NCI-H146 treated with DMSO at 0.1 percent for 48 hours (cell line): Measurements from ENCODE around the gene PSMD3.

Experiments
- DNase-seq: peaks from one replicate; lab custom pipeline; 2025; ENCODE audit not compliant: unreplicated experiment; lab: John Stamatoyannopoulos, UW

PSMD3 gene

GRCh38 chr17:40022497-40022896 lies 41.9 kb downstream of the PSMD3 start:
- DNase-seq = no peak

GRCh38 chr17:40022961-40023541 lies 42.4 kb downstream of the PSMD3 start:
- no peak for DNase-seq

- no peak for DNase-seq
Measured at GRCh38 chr17:40023590-40024292, 43.1 kb downstream of the PSMD3 start.

GRCh38 chr17:40024901-40025300 lies 44.3 kb downstream of the PSMD3 start:
- DNase-seq = no peak

GRCh38 chr17:40025559-40025958 lies 45.0 kb downstream of the PSMD3 start:
- no peak for DNase-seq

GRCh38 chr17:40025991-40026815 lies 45.6 kb downstream of the PSMD3 start:
- no peak for DNase-seq

GRCh38 chr17:40026816-40027613 lies 46.4 kb downstream of the PSMD3 start:
- DNase-seq = peak; percentile 2

GRCh38 chr17:40027614-40028012 lies 47.0 kb downstream of the PSMD3 start:
- no peak for DNase-seq

- no peak for DNase-seq
Measured at GRCh38 chr17:40028595-40028994, 48.0 kb downstream of the PSMD3 start.

GRCh38 chr17:40031706-40032105 lies 51.1 kb downstream of the PSMD3 start:
- no peak for DNase-seq

GRCh38 chr17:40032322-40033320 lies 52.0 kb downstream of the PSMD3 start:
- DNase-seq = no peak

GRCh38 chr17:40033339-40033738 lies 52.7 kb downstream of the PSMD3 start:
- no peak for DNase-seq

- no peak for DNase-seq
Measured at GRCh38 chr17:40034426-40035161, 54.0 kb downstream of the PSMD3 start.

- no peak for DNase-seq
Measured at GRCh38 chr17:40035162-40035559, 54.6 kb downstream of the PSMD3 start.

- no peak for DNase-seq
Measured at GRCh38 chr17:40038882-40039513, 58.4 kb downstream of the PSMD3 start.

- no peak for DNase-seq
Measured at GRCh38 chr17:40041196-40041595, 60.6 kb downstream of the PSMD3 start.
